Measurements from ENCODE around the gene AVPI1. TPM values are rescaled to one million over a fixed set of nuclear protein-coding genes. Genes with fewer than 3 reads are reported as not detected.
A peak's percentile ranks its signal among the peaks of the same experiment; 100 is the strongest.

Gene AVPI1
- total and polyA plus RNA-seq, 2 of the 13 experiments (the other 11 are each of a cell fraction or from before 2014, with no cell fraction given) = 39.8 to 61.2 TPM

DNA sequence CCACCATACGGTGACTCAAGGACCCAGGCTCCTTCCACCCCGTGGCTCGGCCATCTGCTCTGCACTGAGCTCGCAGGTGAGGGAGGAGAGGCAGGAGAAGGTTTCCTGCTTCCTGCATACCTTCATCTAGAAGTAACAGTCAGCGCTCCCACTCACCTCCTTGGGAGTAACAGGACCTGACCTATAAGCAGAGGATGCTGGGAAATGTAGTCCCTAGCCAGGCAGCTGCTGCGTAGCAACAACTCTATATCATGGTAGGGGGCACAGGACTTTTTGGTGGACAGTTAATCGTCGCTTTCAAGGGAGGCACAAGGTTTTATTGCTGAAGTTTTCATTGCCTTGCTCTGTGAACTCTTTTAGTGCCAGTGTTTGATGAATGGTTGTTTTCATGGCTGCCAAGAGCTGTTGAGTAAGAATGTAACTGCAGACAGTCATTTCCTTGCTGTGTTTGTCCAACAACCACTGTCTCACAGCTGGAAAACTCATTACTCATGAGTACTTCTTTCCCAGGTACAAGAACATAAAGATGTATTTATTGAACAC is 39.7 kb upstream of the AVPI1 start (continued):
- TF ChIP-seq, protein P1, sequence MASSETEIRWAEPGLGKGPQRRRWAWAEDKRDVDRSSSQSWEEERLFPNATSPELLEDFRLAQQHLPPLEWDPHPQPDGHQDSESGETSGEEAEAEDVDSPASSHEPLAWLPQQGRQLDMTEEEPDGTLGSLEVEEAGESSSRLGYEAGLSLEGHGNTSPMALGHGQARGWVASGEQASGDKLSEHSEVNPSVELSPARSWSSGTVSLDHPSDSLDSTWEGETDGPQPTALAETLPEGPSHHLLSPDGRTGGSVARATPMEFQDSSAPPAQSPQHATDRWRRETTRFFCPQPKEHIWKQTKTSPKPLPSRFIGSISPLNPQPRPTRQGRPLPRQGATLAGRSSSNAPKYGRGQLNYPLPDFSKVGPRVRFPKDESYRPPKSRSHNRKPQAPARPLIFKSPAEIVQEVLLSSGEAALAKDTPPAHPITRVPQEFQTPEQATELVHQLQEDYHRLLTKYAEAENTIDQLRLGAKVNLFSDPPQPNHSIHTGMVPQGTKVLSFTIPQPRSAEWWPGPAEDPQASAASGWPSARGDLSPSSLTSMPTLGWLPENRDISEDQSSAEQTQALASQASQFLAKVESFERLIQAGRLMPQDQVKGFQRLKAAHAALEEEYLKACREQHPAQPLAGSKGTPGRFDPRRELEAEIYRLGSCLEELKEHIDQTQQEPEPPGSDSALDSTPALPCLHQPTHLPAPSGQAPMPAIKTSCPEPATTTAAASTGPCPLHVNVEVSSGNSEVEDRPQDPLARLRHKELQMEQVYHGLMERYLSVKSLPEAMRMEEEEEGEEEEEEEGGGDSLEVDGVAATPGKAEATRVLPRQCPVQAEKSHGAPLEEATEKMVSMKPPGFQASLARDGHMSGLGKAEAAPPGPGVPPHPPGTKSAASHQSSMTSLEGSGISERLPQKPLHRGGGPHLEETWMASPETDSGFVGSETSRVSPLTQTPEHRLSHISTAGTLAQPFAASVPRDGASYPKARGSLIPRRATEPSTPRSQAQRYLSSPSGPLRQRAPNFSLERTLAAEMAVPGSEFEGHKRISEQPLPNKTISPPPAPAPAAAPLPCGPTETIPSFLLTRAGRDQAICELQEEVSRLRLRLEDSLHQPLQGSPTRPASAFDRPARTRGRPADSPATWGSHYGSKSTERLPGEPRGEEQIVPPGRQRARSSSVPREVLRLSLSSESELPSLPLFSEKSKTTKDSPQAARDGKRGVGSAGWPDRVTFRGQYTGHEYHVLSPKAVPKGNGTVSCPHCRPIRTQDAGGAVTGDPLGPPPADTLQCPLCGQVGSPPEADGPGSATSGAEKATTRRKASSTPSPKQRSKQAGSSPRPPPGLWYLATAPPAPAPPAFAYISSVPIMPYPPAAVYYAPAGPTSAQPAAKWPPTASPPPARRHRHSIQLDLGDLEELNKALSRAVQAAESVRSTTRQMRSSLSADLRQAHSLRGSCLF (CRISPR knock-in tag; IDR thresholded peaks at IDR 0.05; ENCODE audit: borderline replicate concordance) = no peak
- TF ChIP-seq YY1 (IDR thresholded peaks at IDR 0.05; ENCODE audit: insufficient read depth, insufficient replicate concordance, low read depth, low read length) = no peak
- 0 out of 2 replicates have a peak, but pooled peaks have one; percentile 12 for TF ChIP-seq MIXL1 (CRISPR knock-in tag; IDR thresholded peaks at IDR 0.05)
- no peak for TF ChIP-seq ARNT (IDR thresholded peaks at IDR 0.05)
- no peak for TF ChIP-seq SYNCRIP (IDR thresholded peaks at IDR 0.05; ENCODE audit: insufficient read depth, low read depth, low read length)
- TF ChIP-seq, protein P2, sequence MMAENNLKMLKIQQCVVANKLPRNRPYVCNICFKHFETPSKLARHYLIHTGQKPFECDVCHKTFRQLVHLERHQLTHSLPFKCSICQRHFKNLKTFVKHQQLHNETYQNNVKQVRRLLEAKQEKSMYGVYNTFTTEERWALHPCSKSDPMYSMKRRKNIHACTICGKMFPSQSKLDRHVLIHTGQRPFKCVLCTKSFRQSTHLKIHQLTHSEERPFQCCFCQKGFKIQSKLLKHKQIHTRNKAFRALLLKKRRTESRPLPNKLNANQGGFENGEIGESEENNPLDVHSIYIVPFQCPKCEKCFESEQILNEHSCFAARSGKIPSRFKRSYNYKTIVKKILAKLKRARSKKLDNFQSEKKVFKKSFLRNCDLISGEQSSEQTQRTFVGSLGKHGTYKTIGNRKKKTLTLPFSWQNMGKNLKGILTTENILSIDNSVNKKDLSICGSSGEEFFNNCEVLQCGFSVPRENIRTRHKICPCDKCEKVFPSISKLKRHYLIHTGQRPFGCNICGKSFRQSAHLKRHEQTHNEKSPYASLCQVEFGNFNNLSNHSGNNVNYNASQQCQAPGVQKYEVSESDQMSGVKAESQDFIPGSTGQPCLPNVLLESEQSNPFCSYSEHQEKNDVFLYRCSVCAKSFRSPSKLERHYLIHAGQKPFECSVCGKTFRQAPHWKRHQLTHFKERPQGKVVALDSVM (CRISPR knock-in tag; IDR thresholded peaks at IDR 0.05) = no peak
- TF ChIP-seq RCOR2 (CRISPR knock-in tag; IDR thresholded peaks at IDR 0.05) = no peak
- TF ChIP-seq KDM5A (IDR thresholded peaks at IDR 0.05; ENCODE audit: borderline replicate concordance, low read length) = no peak
- no peak for TF ChIP-seq NFATC3 (CRISPR knock-in tag; IDR thresholded peaks at IDR 0.05)
- TF ChIP-seq ZBTB7A (CRISPR knock-in tag; IDR thresholded peaks at IDR 0.05) = peak; percentile 30; the same call in 1 of the 2 replicates
- no peak for TF ChIP-seq TP53 (CRISPR knock-in tag; conservative IDR thresholded peaks at IDR 0.05)
- TF ChIP-seq SOX5 (CRISPR knock-in tag; IDR thresholded peaks at IDR 0.05; ENCODE audit: borderline replicate concordance) = no peak
- no peak for TF ChIP-seq CBX2 (IDR thresholded peaks at IDR 0.05; ENCODE audit: low read depth, low read length)
- no peak for TF ChIP-seq CBX2 (CRISPR knock-in tag; IDR thresholded peaks at IDR 0.05; ENCODE audit: low read depth)
- no peak for TF ChIP-seq PLRG1 (conservative IDR thresholded peaks at IDR 0.05)
- TF ChIP-seq NCOA1 (CRISPR knock-in tag; IDR thresholded peaks at IDR 0.05) = no peak
- TF ChIP-seq ZNF569 (CRISPR knock-in tag; IDR thresholded peaks at IDR 0.05; ENCODE audit: borderline replicate concordance) = no peak
- TF ChIP-seq CCDC6 (CRISPR knock-in tag; IDR thresholded peaks at IDR 0.05) = no peak
- 0 out of 2 replicates have a peak, but pooled peaks have one; percentile 39 for TF ChIP-seq SIX4 (CRISPR knock-in tag; IDR thresholded peaks at IDR 0.05)
- no peak for TF ChIP-seq ZNF496 (CRISPR knock-in tag; IDR thresholded peaks at IDR 0.05; ENCODE audit: insufficient replicate concordance)
- TF ChIP-seq TCF7 (IDR thresholded peaks at IDR 0.05; ENCODE audit: low read depth) = no peak

Data from HepG2 (cell line).